ENCODE data around the gene CYP2A6. TPM values are rescaled to one million over a fixed set of nuclear protein-coding genes. Genes with fewer than 3 reads are reported as not detected.
A peak's percentile ranks its signal among the peaks of the same experiment; 100 is the strongest.
"Not testable (repeated sequence)": the region's sequence is repeated elsewhere in the genome, so short reads cannot be mapped to it uniquely, and the experiment has no call there.

The CYP2A6 gene
- total RNA-seq, 1 experiment from 2014 or later, result not detected

DNA sequence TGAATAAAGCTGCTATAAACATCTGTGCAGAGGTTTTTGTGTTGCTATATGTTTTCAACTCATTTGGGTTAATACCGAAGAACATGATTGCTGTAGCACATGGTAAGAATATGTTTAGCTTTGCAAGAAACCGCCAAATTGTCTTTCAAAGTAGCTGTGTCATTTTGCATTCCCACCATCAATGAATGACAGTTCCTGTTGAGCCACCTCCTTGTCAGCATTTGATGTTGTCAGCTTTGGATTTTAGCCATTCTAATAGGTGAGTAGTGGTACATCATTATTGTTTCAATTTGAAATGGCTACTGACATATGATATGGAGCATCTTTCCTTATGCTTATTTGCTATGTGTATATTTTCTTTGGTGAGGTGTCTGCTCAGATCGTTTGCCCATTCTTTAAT is 8.2 kb downstream of the CYP2A6 start:
- peaks cover 12% of the 10 kb centered on the region; the same call in 1 of the 2 replicates for H3K27me3 ChIP-seq (ENCODE audit: insufficient read depth, low read depth)
- H3K79me2 ChIP-seq (ENCODE audit: low read depth); POLR2A ChIA-PET (ENCODE audit: unreplicated experiment); H3K9me3 ChIP-seq (ENCODE audit: insufficient read depth, low read depth); H3K4me1 ChIP-seq (replicated peaks; ENCODE audit: insufficient read depth); H3K9me2 ChIP-seq (ENCODE audit: insufficient read depth); DNase-seq; H3K36me3 ChIP-seq (ENCODE audit: low read depth); H3F3A ChIP-seq (ENCODE audit: insufficient read depth, low read depth); H2AFZ ChIP-seq; intact Hi-C loops (cut with micrococcal nuclease; ENCODE audit: unreplicated experiment); CTCF ChIA-PET; BruUV-seq (replicated peaks); H3K4me2 ChIP-seq; H4K20me1 ChIP-seq (ENCODE audit: insufficient read depth); H3K4me3 ChIP-seq; H3K27ac ChIP-seq: not testable (repeated sequence)

DNA sequence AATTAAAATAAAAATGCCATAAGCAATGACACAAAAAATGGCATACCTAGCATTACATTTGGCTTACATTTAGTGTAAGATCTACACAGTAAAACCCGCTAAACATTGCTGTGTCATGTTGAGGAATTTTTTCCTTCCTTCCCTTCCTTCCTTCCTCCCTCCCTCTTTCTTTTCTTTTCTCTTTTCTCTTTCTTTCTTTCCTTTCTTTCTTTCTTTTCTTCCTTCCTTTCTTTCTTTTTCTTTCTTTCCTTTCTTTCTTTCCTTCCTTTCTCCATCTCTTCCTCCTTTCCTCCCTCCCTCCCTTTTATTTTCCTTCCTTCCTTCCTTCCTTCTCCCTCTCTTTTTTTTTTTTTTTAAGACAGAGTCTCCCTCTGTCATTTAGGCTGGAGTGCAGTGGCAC is 11.8 kb downstream of the CYP2A6 start:
- H4K20me1 ChIP-seq (ENCODE audit: insufficient read depth); intact Hi-C loops (cut with micrococcal nuclease; ENCODE audit: unreplicated experiment); CTCF ChIA-PET; H3K4me3 ChIP-seq; H3K9me2 ChIP-seq (ENCODE audit: insufficient read depth); H3K79me2 ChIP-seq (ENCODE audit: low read depth); POLR2A ChIA-PET (ENCODE audit: unreplicated experiment); H3K36me3 ChIP-seq (ENCODE audit: low read depth); H3F3A ChIP-seq (ENCODE audit: insufficient read depth, low read depth); DNase-seq; H3K27me3 ChIP-seq (ENCODE audit: insufficient read depth, low read depth); H3K9me3 ChIP-seq (ENCODE audit: insufficient read depth, low read depth); H3K27ac ChIP-seq; BruUV-seq (replicated peaks); H3K4me1 ChIP-seq (replicated peaks; ENCODE audit: insufficient read depth); H2AFZ ChIP-seq; H3K4me2 ChIP-seq: not testable (repeated sequence)

DNA sequence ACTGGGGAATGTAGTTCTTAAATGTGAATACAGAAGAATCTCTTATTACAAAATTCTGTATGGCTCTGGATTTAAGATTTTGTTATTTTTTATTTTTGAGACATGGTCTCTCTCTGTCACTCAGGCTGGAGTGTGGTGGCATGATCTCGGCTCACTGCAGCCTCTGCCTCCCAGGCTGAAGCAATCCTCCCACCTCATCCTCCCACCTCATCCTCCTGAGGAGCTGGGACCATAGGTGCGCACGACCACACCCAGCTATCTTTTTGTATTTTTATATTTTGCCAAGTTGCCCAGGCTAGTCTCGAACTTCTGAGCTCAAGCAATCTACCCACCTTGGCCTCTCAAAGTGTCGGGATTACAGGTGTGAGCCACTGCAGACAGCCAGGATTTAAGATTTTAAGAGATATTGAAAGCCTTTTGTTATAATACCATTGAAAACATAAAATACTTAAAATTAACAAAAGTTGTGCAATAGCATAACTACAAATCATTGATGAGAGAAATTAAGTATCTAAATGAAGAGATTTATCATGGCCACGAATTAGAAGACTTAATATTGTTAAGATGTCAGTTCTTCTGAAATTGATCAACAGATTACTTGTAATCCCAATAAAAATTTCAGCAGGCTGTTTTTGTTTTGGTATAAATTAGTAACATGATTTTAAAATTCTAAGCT is 13.4 kb downstream of the CYP2A6 start:
- CTCF ChIA-PET, result no interaction called here
- Histone ChIP-seq H3K4me2 (no peak overlapping the region), H3K4me1 (replicated peaks; ENCODE audit: insufficient read depth) (0 out of 2 replicates have a peak, but pooled peaks cover 5% of the 10 kb centered on the region), H4K20me1 (ENCODE audit: insufficient read depth) (no peaks in the 10 kb centered on the region), H3K9me3 (ENCODE audit: insufficient read depth, low read depth) (no peaks in the 10 kb centered on the region), H3K4me3 (no peak overlapping the region), H3K9me2 (ENCODE audit: insufficient read depth) (no peaks in the 10 kb centered on the region), H3K36me3 (ENCODE audit: low read depth) (no peaks in the 10 kb centered on the region), H3K79me2 (ENCODE audit: low read depth) (no peaks in the 10 kb centered on the region), H3K27ac (no peak overlapping the region), H2AFZ (no peak overlapping the region), H3K27me3 (ENCODE audit: insufficient read depth, low read depth) (no peaks in the 10 kb centered on the region), H3F3A (ENCODE audit: insufficient read depth, low read depth) (peaks cover 4% of the 10 kb centered on the region)
- no TSS peak for BruUV-seq (replicated peaks)
- TF ChIP-seq, protein P1, sequence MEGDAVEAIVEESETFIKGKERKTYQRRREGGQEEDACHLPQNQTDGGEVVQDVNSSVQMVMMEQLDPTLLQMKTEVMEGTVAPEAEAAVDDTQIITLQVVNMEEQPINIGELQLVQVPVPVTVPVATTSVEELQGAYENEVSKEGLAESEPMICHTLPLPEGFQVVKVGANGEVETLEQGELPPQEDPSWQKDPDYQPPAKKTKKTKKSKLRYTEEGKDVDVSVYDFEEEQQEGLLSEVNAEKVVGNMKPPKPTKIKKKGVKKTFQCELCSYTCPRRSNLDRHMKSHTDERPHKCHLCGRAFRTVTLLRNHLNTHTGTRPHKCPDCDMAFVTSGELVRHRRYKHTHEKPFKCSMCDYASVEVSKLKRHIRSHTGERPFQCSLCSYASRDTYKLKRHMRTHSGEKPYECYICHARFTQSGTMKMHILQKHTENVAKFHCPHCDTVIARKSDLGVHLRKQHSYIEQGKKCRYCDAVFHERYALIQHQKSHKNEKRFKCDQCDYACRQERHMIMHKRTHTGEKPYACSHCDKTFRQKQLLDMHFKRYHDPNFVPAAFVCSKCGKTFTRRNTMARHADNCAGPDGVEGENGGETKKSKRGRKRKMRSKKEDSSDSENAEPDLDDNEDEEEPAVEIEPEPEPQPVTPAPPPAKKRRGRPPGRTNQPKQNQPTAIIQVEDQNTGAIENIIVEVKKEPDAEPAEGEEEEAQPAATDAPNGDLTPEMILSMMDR (conservative IDR thresholded peaks at IDR 0.05), result no peak
- TF ChIP-seq EZH2 (IDR thresholded peaks at IDR 0.05; ENCODE audit: low read depth), result no peak
- intact Hi-C loops (cut with micrococcal nuclease; ENCODE audit: unreplicated experiment), result no loop called here
- DNase-seq, result no peak
- POLR2A ChIA-PET (ENCODE audit: unreplicated experiment), result no interaction called here

DNA sequence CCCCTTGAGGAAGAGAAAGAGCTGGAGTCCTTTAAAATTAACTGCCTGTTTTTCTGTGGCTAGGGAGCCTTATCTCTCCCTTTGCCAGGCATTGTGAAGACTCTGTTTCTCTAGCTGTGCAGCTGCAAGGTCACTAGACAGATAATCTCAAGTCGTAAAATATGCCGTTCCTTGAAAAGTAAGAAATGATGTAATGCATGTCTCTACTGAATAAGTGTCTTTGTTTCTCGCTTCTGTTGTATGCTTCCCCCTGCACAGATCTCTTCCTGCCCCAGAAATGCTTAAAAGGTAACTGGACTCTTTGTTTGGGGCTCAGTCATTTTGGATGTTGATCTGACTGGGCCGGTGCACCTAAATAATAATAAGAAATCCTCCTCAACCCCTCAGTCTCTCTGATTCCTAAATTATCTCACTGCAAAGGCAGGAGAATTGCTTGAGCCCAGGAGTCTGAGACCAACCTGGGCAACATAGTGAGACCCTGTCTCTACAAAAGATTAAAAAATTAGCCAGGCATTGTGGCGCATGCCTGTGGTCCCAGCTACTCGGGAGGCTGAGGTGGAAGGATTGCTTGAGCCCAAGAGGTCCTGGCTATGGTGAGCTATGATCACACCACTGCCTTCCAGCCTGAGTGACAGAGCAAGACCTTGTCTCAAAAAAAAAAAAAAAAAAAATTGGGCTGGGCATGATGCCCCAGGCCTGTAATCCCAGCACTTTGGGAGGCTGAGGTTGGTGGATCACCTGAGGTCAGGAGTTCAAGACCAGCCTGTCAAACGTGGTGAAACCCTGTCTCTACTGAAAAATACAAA is 16.3 kb downstream of the CYP2A6 start:
- peaks cover 19% of the 10 kb centered on the region for H3F3A ChIP-seq (ENCODE audit: insufficient read depth, low read depth)
- H3K9me2 ChIP-seq (ENCODE audit: insufficient read depth); H3K4me2 ChIP-seq; H4K20me1 ChIP-seq (ENCODE audit: insufficient read depth); H3K9me3 ChIP-seq (ENCODE audit: insufficient read depth, low read depth); DNase-seq; H3K79me2 ChIP-seq (ENCODE audit: low read depth); H2AFZ ChIP-seq; BruUV-seq (replicated peaks); H3K4me3 ChIP-seq; POLR2A ChIA-PET (ENCODE audit: unreplicated experiment); H3K36me3 ChIP-seq (ENCODE audit: low read depth); H3K27me3 ChIP-seq (ENCODE audit: insufficient read depth, low read depth); H3K27ac ChIP-seq: not testable (repeated sequence)
- CTCF ChIA-PET, result interaction anchor here (0.6 kb wide), 1 partner anchor 184 kb away, joined by 5 read pairs; no protein-coding TSS in a partner anchor
- intact Hi-C loops (cut with micrococcal nuclease; ENCODE audit: unreplicated experiment), result loop anchor here (2.0 kb wide), 1 partner anchor 129 kb away; no protein-coding TSS in a partner anchor
- H3K4me1 ChIP-seq (replicated peaks; ENCODE audit: insufficient read depth), result peaks cover 17% of the 10 kb centered on the region

DNA sequence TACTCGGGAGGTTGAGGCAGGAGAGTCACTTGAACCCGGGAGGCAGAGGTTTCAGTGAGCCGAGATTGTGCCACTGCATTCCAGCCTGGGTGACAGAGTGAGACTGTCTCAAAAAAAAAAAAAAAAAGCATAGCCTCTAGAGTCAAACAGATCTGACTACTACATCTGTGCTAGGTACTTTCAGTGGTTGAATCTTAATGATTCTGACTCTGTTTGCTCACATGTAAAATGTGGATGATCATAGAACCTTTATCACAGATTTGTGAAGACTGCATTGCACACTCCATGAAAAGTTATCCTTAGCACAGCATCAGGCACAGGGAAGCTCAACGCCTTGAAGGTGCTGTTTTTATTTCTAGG is 17.8 kb downstream of the CYP2A6 start:
- H3K9me2 ChIP-seq (ENCODE audit: insufficient read depth); POLR2A ChIA-PET (ENCODE audit: unreplicated experiment); H3K36me3 ChIP-seq (ENCODE audit: low read depth); DNase-seq; H3K79me2 ChIP-seq (ENCODE audit: low read depth); H3K27me3 ChIP-seq (ENCODE audit: insufficient read depth, low read depth); CTCF ChIA-PET; H4K20me1 ChIP-seq (ENCODE audit: insufficient read depth); H2AFZ ChIP-seq; H3K4me3 ChIP-seq; H3K9me3 ChIP-seq (ENCODE audit: insufficient read depth, low read depth); H3K4me2 ChIP-seq; BruUV-seq (replicated peaks): not testable (repeated sequence)
- Histone ChIP-seq H3F3A (ENCODE audit: insufficient read depth, low read depth) (peaks cover 19% of the 10 kb centered on the region), H3K27ac (peak overlapping the region; percentile 71), H3K4me1 (replicated peaks; ENCODE audit: insufficient read depth) (peaks cover 17% of the 10 kb centered on the region)
- intact Hi-C loops (cut with micrococcal nuclease; ENCODE audit: unreplicated experiment), result loop anchor here (2.0 kb wide), 1 partner anchor 130 kb away; no protein-coding TSS in a partner anchor

Measured in PC-9 (cell line).